ENCODE measurements around the gene GCC1. TPM values are rescaled to one million over a fixed set of nuclear protein-coding genes. Genes with fewer than 3 reads are reported as not detected.

GCC1 gene, protein sequence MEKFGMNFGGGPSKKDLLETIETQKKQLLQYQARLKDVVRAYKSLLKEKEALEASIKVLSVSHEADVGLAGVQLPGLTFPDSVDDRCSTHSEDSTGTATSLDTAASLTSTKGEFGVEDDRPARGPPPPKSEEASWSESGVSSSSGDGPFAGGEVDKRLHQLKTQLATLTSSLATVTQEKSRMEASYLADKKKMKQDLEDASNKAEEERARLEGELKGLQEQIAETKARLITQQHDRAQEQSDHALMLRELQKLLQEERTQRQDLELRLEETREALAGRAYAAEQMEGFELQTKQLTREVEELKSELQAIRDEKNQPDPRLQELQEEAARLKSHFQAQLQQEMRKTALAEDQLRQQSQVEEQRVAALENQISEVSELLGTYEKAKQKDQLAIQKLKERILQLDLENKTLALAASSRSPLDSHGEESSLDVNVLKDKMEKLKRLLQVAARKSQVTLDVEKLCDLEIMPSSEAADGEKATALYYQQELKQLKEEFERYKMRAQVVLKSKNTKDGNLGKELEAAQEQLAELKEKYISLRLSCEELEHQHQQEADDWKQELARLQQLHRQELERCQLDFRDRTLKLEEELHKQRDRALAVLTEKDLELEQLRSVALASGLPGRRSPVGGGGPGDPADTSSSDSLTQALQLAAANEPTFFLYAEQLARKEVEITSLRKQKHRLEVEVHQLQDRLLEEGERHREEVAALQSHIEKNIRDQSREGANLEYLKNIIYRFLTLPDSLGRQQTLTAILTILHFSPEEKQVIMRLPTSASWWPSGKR
- total RNA-seq (2014; rRNA removed; shearing (Covaris generic)) = 16.8 and 19.8 TPM in 2 replicates

DNA sequence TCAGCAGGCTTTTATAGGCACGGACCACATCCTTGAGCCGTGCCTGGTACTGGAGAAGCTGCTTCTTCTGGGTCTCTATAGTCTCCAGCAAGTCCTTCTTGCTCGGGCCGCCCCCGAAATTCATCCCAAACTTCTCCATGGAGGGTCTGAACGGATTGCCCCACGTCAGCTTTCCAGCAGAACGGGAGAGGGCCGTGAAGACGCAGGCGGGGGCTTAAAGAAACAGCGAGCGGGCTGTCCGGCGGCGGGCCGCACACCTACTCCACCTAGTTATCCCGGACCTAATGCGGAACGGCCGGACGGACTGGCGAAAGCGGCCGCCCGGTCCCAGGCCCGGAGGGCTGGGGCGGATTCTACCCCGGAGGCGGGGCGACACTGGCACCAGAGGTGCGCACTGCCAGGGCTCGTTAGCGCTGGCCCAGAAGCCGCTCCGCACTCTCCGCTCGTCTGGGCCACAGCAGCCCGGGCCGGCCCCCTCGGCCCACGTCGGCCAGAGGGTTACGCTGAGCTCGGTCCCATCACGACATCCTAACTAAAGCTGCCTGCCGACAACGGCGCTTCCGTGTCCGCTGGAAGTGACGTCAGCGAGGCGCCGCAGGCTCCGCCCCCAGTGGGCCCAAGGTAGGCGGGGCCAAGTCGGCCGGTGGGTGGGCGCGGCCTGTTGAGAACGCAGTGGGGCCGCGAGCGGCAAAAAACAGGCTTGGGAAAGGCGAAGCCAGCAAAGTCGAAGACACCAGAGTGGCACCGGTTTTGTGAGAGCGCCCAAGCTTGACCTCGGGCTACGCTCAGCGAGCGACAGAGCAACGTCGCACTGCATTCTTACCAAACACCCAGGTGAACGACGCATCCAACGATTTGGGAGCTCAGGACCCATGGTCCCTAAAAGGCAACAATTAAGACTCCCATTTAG lies at the start of gene GCC1:
Gene GCC1, minus strand, starts transcription at position 553 of the 910 bp plus-strand sequence. Its CDS starts 414 bp downstream, at position 139.
- DNase-seq (ENCODE audit: low spot score) = peak; percentile 56

DNA sequence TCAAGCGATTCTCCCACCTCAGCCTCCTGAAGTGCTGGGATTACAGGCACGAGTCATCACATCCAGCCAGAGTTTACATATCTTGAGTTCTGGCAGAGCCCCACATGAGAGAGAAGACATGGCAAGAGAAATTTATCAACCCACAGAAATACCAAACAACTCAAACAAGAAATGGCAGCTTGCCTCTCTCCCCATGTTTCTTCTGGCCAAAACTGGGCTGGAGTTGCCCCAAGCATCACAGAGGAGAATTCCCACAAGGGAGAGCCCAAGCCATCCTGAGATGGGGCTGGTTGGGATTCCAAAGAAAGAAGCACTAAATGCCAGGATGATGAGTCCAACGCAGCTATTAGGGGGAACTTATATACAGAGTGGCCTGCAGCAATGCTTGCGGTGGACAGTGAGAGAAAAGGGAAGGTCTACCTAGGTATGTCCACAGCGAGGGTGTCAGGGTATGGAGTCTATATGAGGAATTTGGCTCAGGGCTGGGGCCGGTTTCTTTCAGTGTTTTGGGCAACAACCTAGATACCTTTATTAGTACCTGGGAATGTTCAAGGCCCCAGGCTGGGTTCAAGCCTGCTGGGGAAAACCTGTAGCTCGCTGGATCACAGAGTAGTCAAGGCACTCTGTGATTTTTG lies 47.0 kb upstream of the GCC1 start:
- no peak for DNase-seq (ENCODE audit: low spot score)

DNA sequence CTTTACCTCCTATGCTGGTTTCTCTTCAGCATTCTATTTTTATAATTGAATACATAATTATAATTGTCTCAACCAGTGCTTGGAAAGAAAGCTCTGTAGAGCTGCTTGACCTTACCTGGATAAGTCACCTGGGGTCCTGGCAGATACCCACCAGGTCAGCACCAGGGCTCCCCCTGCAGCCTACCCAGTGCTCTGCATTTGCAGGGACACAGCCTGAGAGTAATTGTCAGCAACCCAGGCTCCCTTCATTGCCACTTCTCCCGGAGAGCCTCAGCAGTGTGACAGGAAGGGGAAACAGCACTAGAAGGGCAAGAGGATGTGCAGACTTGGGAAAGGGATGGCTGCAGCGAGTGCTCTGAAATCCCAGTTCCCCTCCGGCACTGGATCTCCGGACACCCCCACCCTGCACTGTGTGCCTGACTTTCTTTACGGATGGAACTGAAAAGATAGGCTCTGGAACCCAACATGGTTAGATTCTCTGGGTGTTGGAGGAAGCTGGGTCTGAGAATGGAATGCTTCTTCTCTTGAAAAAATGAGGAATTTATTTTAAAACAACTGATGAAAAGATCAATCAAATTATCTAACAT lies 44.0 kb upstream of the GCC1 start:
- DNase-seq (ENCODE audit: low spot score) = no peak

DNA sequence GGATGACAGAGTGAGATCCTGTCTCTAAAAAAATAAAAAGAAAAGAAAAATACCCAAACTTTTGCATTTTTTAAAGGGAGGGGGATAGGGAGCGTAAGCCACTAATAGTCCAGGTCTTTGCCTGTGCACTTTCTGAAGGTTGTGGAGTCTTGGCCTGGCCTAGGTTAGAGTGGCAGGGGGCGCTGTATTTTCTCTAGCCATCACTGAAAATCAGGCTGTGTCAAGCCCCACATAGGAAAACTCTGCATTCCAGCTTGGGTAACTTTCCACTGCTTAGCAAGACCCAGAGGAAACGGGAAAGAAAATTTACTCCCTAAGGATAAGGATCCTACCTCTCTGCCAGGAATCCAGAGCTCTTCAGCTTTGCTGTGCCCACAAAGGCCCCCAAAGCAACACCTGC lies 43.0 kb upstream of the GCC1 start:
- DNase-seq (ENCODE audit: low spot score) = no peak

DNA sequence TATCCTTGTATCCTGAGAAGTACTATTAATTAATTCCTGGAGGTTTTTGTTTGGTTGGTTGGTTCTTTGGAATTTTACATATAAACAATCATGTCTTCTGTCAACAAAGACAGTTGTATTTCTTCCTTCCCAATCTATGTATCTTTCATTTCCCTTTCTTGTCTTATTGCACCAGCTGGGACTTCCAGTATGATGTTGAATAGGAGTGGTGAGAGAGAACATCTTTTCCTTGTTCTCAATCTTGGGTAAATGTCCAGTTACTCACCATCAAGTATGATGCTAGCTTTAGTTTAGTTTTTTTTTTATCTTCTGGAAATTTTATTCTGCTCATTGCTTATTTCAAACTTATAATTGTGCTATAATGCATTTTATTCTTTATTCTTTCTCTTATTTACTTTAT lies 39.9 kb upstream of the GCC1 start:
- no peak for DNase-seq (ENCODE audit: low spot score)

DNA sequence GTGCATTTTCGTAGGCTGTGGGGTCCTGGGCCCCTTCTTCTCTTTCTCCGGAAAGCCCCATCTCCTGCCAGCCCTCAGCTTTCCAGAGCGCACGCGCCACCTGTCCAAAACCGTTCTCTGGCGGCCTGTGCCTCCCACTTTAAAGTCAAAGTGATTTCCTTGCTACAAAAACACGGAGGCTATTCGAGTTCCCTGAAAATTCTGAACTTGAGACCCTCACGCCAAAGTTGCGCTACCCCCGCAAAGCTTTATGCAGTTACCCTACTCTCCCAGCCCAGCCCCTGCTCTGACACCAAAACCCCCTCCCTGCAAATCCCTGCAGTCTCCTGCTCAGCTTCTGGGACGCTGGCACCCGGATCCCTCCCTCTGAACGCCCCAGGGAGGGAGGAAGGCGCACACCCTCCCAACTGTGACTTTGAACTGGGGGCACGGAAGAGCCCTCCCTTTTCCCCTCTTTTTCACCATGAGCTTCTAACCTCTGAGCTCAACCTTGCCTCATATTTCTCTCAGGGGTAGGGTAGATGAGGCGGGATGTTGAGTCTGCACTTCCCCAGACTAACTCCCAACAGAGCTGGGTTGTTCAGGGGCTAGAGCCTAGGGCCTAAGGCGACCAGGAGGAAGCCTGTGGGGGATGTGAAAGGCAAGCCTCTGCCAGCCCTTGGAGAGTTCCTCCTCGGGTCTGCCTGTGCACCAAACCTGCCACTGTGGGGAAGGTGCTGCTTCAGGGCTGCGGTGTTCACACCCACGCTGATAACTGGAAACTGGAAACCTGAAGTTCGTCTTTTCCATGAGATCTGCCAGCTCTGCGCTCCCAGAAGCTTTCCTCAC lies 35.2 kb upstream of the GCC1 start:
- DNase-seq (ENCODE audit: low spot score) = no peak

DNA sequence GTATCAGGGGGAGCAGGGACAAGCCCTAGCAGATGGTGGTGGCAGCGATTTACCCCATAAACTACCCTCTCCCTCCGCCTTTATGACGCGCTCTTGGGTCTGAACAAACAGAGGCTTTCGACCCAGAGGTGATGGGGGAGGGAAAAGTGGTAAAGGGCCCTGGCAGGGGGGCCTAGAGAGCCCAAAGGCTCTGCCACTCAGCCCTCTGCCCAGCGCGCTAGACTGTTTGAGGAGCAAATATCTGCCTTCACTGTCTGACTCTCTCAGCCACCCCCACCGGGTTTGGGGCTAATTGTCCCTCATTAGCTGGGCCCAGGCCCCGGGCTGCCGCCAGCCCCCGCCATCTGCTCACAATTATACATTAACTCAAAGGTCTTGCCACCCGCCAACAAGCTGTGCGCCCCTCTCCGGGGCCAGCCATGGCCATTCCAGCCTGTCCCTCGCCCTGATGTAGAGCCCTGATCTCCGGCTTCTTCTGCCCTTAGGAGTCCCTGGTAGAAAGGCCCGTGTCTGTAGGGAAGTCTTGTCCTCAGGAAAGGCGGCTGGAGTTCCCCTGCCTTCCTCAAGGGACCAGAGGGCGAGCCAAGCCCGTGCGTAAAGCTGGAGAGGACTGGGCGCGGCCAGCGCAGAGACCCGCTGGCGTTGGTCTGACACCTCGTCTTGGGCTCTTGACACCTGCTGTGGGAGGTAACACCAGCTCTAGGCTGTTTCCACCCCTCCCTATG lies 34.4 kb upstream of the GCC1 start:
- no peak for DNase-seq (ENCODE audit: low spot score)

DNA sequence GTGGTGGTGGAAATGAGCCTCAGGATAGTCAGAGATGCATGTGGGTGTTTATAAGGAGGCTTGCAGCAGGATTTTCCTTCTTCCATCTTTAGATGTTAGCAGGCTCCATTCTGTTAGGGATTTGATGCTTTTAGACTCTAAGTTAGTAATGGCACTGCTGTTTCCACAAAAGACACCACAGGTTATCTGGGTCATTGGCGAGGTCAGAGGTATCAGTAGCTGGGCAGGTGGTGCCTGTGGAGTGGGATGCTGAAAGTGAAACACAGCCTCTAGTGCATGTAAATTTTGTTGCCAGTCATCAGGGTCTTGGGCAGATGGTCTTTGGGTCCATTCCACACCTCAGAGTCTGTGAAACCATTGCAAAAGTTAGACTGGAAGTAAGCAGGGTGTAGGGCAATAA lies 33.4 kb upstream of the GCC1 start:
- no peak for DNase-seq (ENCODE audit: low spot score)

DNA sequence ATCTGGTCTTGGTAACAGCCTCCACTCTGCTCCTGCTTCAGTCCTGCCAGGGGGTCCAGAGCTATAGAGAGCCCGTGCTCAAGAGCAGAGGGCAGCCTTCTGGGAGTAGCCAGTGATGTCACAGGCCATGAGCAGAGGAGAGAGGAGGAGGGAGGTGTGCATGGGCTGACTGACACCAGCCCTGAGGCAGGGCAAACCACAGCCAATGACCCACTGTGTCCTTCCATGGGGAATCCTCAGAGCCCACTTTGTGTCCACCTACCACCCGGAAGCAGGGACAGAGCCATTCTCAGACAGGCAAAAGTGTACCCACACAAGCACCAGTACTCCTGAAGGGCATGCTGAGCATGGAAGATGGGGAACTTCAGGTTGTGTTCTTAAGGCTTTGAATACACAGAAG lies 32.6 kb upstream of the GCC1 start, which contains the start of gene PAX4:
Gene PAX4, minus strand, starts transcription at position 101 of the 400 bp plus-strand sequence. CDS start 2,214 bp downstream, outside the sequence.
- no peak for DNase-seq (ENCODE audit: low spot score)

DNA sequence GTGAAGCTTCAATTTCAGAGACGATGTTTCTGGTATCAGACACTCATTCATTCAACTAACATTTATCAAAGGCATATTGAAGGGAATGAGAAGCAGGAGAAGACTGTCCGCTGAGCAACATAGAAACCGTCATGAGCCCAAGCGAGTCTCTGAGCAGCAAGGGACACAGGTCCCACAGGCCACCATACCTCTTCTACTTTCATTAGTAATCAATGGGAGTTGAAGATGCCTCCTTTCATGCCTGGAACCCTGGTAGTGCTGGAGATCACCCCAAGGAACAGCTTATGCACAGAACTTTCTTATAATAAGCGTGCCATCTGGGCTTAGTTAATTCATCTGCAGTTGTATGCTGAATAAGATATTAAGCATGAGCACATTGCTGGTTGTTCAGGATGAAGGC lies 31.3 kb upstream of the GCC1 start:
- DNase-seq (ENCODE audit: low spot score) = no peak

DNA sequence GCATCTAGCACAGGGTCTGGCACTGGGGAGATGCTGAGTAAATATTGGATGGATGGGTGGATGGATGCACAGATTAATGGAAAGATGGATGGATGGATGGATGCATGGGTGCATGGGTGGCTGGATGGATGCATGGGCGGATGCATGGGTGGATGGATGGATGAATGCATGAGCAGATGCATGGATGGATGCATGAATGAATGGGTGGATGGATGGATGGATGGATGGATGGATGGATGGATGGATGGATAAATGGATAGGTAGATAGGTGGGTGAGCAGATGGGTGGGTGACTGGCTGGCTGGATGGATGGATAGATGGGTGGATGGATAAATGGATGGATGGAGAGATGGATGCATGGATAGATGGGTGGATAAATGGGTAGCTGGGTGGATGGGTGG lies 26.9 kb upstream of the GCC1 start:
- DNase-seq (ENCODE audit: low spot score) = no peak

DNA sequence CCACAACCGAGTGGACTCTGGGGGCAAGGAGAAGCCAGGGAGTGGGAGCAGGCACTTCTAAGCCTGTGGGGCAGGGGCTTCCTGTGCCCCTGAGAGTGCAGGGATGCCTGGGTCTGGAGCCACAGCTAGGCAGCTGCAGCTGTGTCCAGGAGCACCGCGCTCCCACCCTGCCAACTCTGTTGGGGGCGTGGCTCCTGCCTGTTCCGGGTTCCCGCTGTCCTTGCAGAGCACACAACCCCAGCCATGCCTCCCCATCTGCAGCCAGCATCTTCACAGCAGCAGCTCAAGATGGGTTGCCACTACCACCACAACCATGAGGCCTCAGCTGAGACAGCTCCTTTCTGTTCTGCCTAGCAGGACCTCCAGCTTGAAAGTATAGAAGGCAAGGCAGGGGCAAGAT lies 23.9 kb upstream of the GCC1 start:
- DNase-seq (ENCODE audit: low spot score) = no peak

DNA sequence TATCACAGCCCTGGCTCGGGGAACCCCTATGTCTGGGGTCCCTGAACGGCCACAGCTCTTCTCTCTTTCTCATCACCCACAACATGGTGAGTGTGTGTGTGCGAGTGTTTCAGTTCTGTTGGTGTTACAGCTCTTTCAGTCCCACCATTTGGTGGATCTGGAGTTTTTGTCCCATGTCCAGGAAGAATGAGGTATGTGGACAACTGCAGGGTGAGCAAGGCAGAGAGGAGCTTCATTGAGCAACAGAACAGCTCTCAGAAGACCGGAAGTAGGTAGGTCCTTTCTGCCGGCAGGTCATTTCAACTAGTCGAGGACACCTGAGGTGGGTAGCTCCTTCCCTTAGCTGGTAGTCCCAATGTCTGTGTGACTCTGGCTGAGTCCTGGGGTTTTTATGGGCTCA lies 23.1 kb upstream of the GCC1 start:
- DNase-seq (ENCODE audit: low spot score) = no peak

DNA sequence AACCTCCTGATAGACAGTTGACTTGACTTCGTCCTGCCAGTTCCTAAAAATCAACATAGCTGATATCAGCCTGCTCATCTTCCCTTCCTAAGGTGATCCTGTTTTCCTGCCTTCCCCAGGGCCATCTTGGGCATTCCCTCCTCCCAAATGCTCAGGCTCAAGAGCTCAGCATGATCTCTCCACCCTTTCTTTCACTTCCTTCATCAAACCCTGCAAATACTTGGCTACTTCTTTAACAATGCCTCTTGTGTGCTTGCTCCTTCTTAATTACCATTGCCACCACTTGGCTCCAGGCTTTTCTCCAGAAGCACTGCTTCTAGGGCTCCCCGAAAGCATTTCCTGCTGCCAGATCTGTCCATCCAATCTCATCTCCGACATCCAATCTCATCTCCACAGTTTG lies 15.5 kb upstream of the GCC1 start:
- no peak for DNase-seq (ENCODE audit: low spot score)

DNA sequence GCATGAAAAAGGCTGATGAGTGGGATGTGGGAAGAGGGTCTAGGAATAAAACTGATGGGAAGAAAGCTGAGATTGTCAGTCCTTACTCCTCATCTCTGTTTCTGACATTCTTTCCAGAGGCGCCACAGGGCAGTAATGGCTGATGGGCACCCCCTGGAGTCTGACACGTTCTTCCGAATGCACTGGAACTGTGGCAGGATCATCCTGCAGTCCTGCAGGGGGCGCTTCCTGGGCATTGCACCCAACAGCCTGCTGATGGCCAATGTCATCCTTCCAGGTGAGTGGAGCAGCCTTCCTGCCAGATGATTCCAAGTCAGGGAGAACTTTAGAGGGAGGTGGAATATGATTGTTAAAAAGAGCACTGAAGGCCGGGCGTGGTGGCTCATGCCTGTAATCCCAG lies 12.9 kb upstream of the GCC1 start:
- no peak for DNase-seq (ENCODE audit: low spot score)

DNA sequence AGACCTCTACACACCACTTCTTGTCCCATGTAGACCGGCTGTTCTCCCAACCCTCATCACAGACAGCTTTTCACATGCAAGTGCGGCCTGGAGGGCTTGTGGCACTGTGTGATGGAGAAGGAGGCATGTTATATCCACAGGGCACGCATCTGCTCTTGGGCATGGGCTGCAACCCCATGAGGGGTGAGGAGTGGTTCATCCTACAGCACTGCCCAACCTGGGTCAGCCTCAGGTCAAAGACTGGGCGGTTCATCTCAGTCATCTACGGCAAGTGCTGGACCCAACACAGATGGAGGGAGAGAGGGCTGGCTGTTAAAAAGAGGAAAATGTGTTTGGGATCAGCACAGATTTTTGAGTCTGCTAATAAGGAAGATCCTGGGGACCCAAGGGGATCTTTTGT lies 10.3 kb upstream of the GCC1 start:
- DNase-seq (ENCODE audit: low spot score) = no peak

DNA sequence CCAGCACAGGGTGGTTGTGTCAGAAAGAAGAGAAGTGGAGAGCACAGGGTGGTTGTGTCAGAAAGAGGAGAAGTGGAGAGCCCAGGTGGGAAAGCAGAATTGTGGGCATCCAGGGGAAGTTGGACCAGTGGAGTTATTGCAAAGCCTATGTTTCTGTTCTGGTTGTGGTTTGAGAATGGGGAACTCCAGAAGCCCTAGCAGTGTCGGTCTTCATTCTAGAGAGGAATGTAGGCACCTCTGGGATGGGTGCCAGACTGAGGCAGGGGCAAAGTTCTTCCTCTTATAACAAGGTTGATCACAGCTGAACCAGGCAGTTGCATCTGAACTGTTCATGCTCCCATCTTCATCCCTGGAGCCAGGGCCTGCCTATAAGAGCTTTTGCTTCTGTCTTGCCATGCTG lies 9.1 kb upstream of the GCC1 start:
- no peak for DNase-seq (ENCODE audit: low spot score)

DNA sequence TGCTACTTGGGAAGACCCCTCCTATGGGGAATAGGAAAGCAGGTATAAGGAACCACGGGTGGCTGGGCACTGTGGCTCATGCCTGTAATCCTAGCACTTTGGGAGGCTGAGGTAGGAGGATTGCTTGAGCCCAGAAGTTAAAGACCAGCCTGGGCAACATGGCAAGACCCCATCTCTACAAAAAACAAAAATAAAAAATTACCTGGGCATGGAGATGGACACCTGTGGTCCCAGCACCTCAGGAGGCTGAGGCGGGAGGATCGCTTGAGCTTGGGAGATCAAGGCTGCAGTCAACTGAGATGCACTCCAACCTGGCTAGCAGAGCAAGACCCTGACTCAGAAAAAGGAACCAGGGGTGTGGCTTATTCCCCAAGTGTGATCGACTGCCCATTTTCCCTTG lies 7.2 kb upstream of the GCC1 start:
- DNase-seq (ENCODE audit: low spot score) = no peak

DNA sequence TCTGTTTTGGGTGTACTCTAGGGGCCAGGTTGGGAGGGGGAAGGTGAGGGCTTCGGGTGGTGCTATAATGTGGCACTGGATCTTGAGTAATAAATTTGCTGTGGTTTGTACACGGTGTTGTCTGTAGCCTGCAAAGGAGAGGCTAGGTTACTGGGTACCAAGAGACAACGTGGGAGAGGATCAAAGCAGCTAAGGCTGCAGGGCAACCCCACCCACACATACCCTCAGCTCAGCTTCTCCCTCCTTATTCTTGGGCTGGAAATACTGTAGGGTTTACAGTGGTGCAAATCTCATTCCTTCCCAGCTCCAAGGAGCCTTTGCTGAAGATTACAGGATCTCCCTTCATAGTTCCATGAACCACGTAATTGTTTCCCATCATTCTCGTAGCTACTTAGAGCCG lies 6.2 kb upstream of the GCC1 start:
- no peak for DNase-seq (ENCODE audit: low spot score)

DNA sequence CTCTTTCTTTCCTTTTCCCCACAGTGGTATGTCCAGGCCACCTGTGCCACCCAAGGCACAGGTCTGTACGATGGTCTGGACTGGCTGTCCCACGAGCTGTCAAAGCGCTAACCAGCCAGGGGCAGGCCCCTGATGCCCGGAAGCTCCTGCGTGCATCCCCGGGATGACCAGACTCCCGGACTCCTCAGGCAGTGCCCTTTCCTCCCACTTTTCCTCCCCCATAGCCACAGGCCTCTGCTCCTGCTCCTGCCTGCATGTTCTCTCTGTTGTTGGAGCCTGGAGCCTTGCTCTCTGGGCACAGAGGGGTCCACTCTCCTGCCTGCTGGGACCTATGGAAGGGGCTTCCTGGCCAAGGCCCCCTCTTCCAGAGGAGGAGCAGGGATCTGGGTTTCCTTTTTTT lies 5.8 kb upstream of the GCC1 start:
- no peak for DNase-seq (ENCODE audit: low spot score)
